Lower leg skin (tissue), 3 donors: Measurements from ENCODE around the gene SH3BP1.

Experiments used
- CTCF ChIP-seq, 3 donors: fragments of 450-650 bp; IDR thresholded peaks; one replicate each; pipeline ENCODE4 v1.5.1; 2016; ENCODE audit warnings: antibody characterized with exemption in 3 of 3, mild to moderate bottlenecking in 3 of 3, moderate library complexity in 2 of 3
- POLR2A ChIP-seq, 2 donors: fragments of 450-650 bp; IDR thresholded peaks; one replicate each; pipeline ENCODE4 v1.6.1; 2016 to 2017; ENCODE audit warnings: antibody characterized with exemption in 2 of 2, mild to moderate bottlenecking in 1 of 2, moderate library complexity in 1 of 2

- TF ChIP-seq CTCF (IDR thresholded peaks at IDR 0.05) (no peak), POLR2A (IDR thresholded peaks at IDR 0.05) (no peak)
Observed at GRCh38 chr22:37599153-37599552, 40.3 kb upstream of the SH3BP1 start.
